Activated CD8-positive, alpha-beta memory T cell treated with anti-CD3 and anti-CD28 coated beads, Interleukin-2, amount 50 U/mL, for 1 hour (primary cell): ENCODE data around the gene FAM241B.
A peak's percentile ranks its signal among the peaks of the same experiment; 100 is the strongest.

Experiments used
- DNase-seq: peaks from one replicate; pipeline ENCODE4 v3.0.0-alpha.2; 2020; ENCODE audit errors: extremely low read depth

FAM241B gene

DNA sequence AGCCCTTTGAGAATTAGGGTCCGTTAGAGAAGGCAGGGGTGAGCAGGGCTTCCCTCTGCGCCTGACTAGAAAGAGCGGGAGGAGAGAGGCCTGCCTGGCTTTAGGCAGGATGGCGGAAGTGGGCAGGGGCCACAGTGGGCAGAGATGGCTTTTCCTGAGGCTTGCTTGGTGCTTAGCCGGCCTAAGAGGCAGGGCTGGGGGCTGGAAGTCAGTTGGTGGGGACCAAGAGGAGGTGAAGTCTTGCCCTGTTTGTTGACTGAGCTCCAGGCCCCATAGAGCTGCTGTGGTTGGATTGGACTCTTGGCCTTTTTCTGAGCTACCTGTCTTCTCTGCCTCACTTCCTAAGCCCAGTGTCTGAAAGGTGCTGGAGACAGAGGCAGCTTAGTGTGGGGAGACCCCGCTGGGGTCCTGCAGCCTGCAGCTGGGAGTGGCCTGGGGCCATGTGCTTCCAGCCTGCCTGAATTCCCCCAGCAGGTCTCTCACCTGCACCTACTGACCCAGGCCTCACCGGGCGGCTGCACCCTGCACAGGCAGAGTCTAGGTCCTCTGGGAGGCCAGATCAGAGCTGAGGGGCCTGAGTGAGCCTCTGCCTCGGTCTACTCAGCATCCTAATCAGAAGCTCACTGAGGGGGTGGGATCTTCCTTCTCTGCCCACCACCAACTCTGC lies 4.8 kb downstream of the FAM241B start:
- no peak for DNase-seq

DNA sequence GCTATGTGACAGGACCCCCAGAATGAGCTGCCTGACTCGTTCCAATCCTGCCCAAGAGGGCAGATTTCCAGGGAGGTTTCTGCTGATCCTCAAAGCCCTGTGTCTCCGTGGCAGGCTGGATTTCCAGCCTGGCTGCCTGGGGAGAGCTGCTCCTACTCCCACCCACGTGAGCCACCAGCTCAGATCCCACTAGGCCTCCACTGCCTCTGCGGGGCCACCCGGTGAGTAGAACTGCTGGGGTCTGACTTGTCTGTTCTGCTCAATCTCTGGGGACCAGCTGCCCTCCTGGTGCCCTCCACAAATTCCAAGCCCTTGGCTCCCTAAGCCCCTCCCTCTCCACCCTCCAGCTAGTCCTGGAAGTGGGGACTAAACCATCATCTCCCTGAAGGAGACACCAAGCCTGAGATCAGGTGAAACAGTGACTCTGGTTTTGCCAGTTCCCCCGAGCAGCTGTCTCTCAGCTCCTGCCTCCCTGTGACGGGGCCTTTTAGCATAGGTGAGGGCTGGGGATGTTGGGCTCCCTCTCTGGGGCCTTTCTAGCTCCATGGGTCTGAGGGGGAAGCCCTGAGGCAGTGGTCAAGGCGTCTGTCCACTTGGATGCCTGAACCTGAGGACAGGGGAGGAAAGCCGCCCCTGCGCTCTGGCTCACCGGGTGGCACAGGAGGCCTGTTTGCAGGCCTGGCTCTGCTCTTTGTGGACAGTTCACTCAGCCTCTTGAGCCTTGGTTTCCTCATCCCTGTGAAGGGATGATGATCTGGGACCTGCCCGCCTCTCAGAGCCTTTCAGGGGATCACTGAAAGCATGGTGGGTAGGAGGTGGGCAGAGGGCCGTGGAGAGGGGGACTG lies 5.6 kb downstream of the FAM241B start:
- no peak for DNase-seq

GRCh38 chr10:69636273-69636575 lies 6.2 kb downstream of the FAM241B start:
- DNase-seq, result no peak

GRCh38 chr10:69636626-69637605 lies 6.9 kb downstream of the FAM241B start:
- no peak for DNase-seq

- DNase-seq, result no peak
These were observed 8.6 kb downstream of the FAM241B start for GRCh38 chr10:69638642-69639041.

GRCh38 chr10:69639291-69640195 lies 9.5 kb downstream of the FAM241B start:
- DNase-seq, result peak; percentile 37

DNA sequence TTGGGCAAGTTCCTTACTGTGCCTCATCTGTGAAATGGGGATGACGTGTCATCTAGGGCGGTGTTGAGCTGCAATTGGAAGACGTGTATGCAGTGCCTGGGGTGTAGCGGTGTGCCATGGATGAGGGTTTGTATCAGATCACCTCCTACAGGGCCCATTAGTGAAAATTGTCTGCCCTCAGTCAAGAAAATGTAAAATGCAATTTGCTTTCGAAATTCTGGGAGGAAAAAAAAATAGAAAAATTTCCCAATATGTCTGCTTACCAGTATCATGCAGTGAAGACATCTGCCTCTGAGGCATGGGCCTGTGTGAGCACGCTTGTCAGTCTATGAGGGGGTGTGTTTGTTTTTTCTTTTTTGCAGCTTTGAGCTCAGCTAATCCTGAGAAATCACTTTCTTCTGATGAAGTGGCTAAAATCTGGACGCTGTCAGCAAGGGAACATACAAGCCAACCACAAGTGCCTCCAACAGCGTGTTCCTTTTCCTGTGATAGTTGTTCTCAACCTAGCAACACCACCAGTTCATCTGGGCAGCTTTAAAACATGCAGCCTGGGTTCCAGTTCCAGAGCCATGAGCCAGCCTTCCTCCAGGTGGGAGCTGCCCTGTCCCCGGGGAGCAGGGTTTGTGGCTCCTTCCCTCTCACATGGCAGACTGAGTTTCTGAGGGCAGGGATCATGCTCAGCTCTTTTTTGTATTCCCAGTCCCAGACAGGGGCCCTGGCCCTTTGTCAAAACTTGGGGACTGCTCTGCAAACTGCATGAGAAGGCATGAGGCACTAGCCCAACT lies 10.3 kb downstream of the FAM241B start:
- DNase-seq, result no peak

DNA sequence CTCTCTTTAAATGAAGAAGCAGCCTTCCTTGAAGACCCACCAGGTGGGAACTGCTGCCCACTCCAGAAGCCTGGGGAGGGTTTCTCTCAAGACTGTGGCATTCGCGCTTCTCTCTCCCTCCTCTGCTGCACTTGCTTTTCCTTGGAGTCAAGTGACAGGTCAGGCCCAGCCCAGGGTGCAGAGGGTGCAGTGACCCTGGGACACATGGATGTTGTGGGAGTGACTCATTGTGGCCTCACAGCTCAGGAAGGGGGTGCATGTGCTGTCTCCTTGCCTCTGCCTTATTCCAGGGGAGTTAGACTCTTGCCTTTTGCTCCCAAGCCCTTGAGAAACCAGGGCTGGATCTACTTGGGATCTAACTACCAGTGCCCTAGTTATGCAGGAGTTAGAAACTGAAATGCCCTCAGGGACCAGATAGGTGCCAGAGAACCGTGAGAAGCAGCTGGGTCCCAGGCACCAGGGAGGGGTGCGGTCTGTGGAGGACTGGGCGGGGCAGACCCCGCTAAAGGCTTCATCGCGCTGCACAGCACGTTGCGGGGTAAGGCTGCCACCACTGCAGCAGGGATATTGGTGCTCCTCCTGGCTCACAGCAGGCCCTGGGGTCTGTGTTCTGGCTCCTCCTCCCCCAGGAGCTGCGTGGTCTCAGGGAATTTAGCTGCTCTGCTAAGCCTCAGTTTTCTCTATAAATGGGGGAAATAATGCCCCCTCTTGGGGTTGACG lies 11.4 kb downstream of the FAM241B start:
- DNase-seq, result no peak

DNA sequence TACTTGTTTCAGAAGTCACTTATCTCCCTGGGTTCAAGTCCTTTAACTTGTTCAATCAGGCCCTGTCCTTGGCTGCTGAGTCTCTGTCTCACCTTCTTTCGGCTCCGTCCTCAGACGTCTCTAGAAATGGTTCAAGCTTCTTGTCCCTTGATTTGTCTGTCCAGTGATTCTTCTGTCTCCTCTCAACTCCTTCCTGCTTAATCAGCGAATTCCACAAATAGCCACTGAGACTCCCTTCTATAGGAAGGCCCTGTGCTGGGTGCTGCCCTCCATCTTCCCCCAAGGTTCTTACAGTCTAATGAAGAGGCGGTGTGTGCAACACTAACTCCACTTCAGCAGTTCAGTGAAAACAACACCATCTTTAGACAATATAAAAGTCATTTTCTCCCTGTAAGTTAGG lies 12.7 kb downstream of the FAM241B start:
- DNase-seq, result no peak

DNA sequence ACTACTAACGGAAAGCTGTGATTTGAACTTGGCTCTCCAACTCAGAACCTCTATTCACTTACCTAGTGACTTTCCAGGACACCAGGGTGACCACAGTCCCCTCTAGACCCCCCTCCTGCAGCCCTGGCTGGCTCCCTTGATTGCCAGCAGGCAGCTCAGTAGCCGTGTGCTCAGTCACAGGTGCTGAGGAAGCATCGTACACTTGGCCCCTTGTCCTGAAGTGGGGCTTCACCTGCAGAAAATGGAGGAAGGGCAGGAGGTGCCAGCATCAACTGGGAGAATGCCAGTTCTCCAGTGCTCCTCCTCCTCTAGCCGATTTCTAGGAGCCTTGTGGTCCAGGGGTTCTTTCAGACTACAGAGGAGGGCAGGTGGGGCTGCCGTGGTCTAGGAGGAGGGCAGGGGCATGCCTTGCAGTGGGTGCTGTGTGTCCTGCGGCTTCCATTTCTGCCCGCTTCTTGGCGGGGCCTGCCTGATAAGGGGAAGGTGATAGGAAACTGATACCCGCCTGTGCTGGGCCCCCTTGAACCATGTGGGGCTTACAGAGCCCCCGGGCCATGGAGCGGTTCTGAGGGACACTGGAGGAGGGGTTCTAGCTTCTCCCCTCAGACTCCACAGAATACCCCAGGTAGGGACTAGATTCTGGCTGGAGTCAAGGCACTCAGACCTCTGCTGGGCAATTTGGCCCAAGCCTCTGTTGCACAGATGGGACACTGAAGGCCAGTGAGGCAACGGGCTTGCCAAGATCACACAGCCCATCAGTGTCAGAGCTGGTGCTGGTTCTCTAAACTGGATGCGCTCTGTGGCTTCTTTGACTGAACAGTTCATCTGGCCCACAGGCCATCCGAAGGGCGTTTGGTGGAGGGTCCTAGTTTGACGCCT lies 14.0 kb downstream of the FAM241B start:
- DNase-seq, result no peak

- no peak for DNase-seq
These were observed 14.7 kb downstream of the FAM241B start for GRCh38 chr10:69644658-69645295.

DNA sequence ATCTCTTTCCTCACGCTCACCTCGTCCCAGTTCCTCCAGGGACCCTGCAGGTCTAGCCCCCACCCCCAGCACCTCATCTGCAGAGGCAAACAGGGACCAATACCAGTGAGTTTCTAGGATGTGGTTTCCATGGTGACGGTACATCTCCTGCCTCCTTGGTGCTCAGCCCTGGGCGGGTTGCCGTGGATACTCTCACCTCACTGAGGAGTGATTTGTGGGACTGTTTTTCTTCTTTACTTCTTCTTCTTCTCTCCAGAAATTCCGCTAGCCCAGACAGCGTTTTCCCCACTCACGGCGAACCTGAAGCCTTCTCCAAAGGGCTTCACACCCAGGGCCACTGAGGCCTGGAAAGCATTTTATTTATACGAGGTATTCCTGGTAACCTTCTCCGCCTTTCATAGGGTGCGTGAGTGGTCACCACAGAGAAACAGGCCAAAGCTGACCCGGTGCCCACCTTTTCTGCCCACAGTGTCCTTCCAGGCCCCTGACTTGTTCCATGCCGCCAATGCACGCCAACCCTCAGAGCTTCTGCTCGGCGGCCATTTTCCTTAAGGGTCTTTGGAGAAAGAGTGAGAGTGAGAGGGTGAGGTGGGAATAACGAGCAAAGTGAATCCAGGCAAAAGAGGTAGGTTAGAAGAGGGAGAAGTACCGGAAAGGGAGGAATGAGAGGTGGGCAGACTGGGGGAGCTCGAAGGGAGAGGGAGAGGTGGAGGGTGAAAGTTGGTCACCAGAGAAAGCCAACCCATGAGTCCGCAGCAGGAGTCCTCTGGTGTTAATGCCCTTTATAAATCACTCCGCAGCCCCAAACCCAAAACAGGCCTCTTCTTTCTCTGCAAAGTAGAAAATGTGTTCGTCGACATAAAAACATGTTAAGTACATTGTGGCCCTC lies 15.5 kb downstream of the FAM241B start:
- DNase-seq, result no peak

DNA sequence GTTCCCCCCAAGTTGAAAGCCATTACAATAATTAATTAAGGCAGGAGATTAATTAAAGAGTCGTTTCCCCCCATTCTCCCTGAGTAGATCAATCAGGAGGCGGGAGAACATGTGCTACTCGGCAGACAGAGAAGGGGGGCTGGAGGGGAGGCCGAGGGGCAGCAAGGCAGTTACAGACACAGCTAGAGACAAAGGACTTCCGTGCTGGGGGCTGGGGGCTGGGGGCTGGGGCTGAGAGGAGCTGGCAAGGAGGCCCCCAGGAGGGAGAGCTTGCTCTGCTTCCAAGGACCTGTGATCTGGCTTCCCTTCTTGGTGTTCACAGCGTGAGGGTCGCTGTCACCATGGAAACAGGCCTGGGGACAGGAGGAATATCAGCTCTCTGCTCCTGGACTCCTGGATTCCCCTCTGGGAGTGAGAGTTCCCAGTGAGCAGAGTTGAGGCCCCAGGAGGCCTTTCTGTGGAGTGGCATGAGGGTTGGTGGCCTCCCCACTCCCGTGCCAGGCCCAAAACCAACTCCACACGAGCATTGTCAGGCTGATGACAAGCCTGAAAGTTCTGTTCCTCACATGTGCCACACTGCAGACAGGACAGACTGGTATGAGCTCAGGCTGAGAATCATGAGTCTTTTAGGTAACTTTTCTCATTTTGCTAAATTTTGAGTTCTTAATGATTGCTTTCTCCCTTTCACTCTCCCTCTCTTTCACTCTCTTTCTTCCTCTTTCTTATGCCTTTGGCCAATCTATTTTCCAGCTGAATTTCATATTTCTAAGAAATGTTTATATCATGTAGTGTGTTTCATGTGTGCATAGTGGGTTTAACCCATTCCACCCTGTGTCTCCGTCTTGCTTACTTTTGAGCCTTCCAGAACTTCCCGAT lies 16.4 kb downstream of the FAM241B start:
- DNase-seq, result no peak

GRCh38 chr10:69647126-69647525 lies 17.1 kb downstream of the FAM241B start:
- DNase-seq, result no peak

- DNase-seq, result no peak
These were observed 17.8 kb downstream of the FAM241B start for GRCh38 chr10:69647819-69648218.

DNA sequence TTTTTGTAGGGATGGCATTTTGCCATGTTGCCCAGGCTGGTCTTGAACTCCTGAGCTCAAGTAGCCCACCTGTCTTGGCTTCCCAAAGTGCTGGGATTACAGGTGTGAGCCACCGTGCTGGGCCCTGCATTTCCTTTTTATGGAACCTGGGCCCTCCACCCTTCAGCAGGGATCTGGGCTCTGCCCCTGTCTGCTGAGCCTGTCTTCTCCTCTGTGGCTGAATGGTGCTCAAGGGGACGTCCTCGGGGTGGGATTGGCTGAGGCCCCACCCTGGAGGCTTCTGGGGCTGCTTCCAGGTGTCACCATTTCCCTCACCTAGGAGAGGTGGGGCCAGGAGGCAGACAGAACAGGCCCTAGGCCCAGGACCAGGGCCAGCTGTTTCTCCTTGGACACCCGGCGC lies 18.4 kb downstream of the FAM241B start:
- no peak for DNase-seq
